ENCODE measurements around the gene MTOR. TPM values are rescaled to one million over a fixed set of nuclear protein-coding genes. Genes with fewer than 3 reads are reported as not detected.
A peak's percentile ranks its signal among the peaks of the same experiment; 100 is the strongest.

MTOR gene
- total RNA-seq, 1 donor from 2014 or later, result 34.9 TPM

DNA sequence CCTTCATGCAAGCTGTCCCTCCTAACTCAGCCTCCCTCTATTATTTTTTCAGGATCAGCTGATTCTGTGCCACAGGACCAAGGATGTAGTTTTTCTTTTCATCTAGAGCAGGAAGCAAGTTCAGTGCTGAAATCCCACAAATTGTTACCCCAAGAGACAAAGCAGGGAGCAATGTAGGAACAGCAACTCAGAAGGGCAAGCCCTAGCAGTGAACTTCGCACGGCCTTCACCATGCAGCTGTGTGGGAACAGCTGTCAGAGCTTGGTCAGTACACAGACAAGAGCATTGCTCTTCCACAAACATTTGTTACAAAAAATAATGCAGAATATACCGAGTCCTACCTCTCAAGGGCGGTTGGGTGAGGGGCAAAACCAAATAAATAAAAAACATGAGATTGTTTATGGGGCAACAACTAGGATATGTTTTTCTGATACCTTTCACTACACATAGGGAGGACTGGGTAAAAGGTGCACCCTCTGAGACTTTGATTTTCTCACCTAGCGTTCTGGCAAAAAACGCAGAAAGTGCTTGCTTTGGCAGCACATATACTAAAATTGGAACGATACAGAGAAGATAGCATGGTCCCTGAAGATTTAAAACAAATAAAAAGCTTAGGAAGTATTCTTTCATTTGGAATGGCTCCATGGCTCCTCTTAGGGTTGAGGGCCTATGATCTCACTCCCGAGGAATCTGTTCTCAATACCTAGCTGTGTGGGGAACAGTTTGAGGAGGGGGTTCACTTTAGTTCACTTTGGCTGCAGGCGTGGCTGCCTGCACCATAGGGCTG is 110.3 kb downstream of the MTOR start:
- Histone ChIP-seq H3K9me3 (replicated peaks) (no peaks in the 10 kb centered on the region), H3K27ac (replicated peaks) (peak overlapping the region; percentile 80), H3K4me3 (no peak overlapping the region), H3K4me1 (peaks cover 49% of the 10 kb centered on the region), H3K36me3 (peaks cover 60% of the 10 kb centered on the region), H3K27me3 (ENCODE audit: low read depth) (no peaks in the 10 kb centered on the region)
- TF ChIP-seq, protein P1, sequence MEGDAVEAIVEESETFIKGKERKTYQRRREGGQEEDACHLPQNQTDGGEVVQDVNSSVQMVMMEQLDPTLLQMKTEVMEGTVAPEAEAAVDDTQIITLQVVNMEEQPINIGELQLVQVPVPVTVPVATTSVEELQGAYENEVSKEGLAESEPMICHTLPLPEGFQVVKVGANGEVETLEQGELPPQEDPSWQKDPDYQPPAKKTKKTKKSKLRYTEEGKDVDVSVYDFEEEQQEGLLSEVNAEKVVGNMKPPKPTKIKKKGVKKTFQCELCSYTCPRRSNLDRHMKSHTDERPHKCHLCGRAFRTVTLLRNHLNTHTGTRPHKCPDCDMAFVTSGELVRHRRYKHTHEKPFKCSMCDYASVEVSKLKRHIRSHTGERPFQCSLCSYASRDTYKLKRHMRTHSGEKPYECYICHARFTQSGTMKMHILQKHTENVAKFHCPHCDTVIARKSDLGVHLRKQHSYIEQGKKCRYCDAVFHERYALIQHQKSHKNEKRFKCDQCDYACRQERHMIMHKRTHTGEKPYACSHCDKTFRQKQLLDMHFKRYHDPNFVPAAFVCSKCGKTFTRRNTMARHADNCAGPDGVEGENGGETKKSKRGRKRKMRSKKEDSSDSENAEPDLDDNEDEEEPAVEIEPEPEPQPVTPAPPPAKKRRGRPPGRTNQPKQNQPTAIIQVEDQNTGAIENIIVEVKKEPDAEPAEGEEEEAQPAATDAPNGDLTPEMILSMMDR (IDR thresholded peaks at IDR 0.05; ENCODE audit: borderline replicate concordance), result no peak
- intact Hi-C loops (cut with micrococcal nuclease), result no loop called here
- peak; percentile 42 for DNase-seq

DNA sequence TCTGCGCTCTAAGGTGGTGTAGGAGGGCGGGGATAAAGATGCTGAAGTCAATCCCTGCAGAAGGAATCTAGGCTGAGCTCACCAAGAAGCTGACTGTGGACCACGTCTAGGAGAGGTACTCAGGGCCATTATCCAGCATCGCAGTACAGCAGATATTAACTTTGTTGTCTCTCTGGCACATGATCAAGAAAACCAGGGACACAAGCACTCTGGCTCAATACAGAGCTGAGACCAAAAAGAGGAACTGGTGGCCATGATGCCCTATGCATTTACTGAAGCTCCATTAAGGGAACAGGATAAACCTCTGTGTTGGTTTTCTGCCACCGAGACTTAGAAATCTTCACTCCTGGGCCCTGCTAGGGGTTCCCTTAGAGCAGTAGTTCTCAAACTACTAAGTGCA is 111.2 kb downstream of the MTOR start:
- Histone ChIP-seq H3K9me3 (replicated peaks) (no peaks in the 10 kb centered on the region), H3K36me3 (peaks cover 60% of the 10 kb centered on the region), H3K4me3 (no peak overlapping the region), H3K27me3 (ENCODE audit: low read depth) (no peaks in the 10 kb centered on the region), H3K4me1 (peaks cover 46% of the 10 kb centered on the region), H3K27ac (replicated peaks) (peak overlapping the region; percentile 80)
- TF ChIP-seq, protein P1 (IDR thresholded peaks at IDR 0.05; ENCODE audit: borderline replicate concordance), result no peak
- DNase-seq, result no peak
- intact Hi-C loops (cut with micrococcal nuclease), result no loop called here

DNA sequence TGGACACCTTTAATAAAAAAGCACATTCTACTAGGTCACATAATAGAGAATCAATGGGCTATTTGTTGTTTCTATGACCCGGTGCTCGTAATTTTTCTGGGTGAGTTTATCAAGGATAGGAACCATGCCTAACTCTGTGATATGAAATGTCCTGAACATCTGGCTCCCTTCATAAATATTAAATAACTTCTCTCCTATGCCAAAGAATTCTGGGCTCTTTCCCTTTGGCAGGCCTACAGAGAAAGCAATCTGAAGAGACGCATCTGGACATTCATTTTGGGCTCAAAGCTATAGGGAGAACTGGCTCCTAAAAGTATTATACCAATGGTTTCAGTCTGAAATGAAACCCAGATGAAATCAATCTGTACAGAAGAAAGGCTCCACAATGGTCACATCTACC is 112.0 kb downstream of the MTOR start:
- Histone ChIP-seq H3K27ac (replicated peaks) (peak overlapping the region; percentile 80), H3K9me3 (replicated peaks) (no peaks in the 10 kb centered on the region), H3K27me3 (ENCODE audit: low read depth) (no peaks in the 10 kb centered on the region), H3K4me3 (no peak overlapping the region), H3K36me3 (peaks cover 60% of the 10 kb centered on the region), H3K4me1 (peaks cover 46% of the 10 kb centered on the region)
- TF ChIP-seq, protein P1 (IDR thresholded peaks at IDR 0.05; ENCODE audit: borderline replicate concordance), result no peak
- DNase-seq, result no peak
- intact Hi-C loops (cut with micrococcal nuclease), result no loop called here

DNA sequence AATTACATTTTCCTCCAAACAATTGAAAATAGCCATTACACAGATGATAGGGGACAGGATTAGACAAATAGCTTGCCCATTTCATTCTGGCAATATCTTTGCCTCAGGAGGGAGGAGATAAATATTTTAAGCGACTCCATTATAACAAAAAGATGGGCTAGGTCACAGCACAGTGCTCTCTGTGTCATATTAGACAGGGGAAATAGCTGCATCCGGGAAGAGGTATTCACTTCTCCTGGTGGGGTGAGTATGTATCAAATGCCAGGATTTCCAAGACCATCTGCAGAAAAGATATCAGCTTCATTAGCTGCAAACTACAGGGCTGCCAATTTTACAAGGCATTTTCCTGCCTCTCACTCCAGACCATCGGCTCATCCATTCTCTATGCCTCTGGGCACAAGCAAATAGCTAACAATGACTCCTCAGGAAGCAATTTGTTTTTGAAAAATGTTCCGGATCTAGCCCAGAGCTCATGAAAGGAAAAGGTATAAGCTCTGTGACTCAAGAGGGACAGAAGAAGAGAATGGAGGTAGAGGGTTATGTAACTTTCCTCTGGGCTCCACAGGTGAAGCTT is 115.1 kb downstream of the MTOR start:
- Histone ChIP-seq H3K27me3 (ENCODE audit: low read depth) (no peaks in the 10 kb centered on the region), H3K4me1 (peaks cover 62% of the 10 kb centered on the region), H3K9me3 (replicated peaks) (no peaks in the 10 kb centered on the region), H3K27ac (replicated peaks) (peak overlapping the region; percentile 9), H3K36me3 (peaks cover 75% of the 10 kb centered on the region), H3K4me3 (no peak overlapping the region)
- intact Hi-C loops (cut with micrococcal nuclease), result no loop called here
- DNase-seq, result no peak
- TF ChIP-seq, protein P1 (IDR thresholded peaks at IDR 0.05; ENCODE audit: borderline replicate concordance), result no peak

DNA sequence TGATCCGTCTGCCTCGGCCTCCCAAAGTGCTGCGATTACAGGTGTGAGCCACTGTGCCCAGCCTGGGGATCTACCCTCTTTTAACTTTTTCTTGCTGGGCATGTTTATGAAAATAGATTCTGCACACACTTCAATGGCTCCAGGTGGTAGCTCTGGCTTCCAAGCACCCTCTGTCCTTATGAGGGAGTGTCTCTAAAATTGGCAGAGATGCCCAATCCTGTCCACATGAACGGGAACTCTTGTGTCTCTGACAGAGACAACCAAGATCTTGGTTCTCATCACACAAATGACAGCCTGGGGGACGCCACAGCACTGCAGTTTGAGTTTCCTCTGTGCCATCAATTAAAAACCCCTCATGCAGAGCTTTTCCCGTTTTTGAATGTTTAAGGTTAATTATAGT is 116.6 kb downstream of the MTOR start:
- Histone ChIP-seq H3K36me3 (peaks cover 76% of the 10 kb centered on the region), H3K4me1 (peaks cover 46% of the 10 kb centered on the region), H3K9me3 (replicated peaks) (no peaks in the 10 kb centered on the region), H3K27ac (replicated peaks) (peak overlapping the region; percentile 61), H3K4me3 (no peak overlapping the region), H3K27me3 (ENCODE audit: low read depth) (no peaks in the 10 kb centered on the region)
- no peak for DNase-seq
- TF ChIP-seq, protein P1 (IDR thresholded peaks at IDR 0.05; ENCODE audit: borderline replicate concordance), result no peak
- intact Hi-C loops (cut with micrococcal nuclease), result no loop called here
